ENCODE measurements around the gene GIPC3. TPM values are rescaled to one million over a fixed set of nuclear protein-coding genes. Genes with fewer than 3 reads are reported as not detected.

GIPC3 gene
- total and polyA plus RNA-seq, 9 donors = 0.11 to 3.3 (median 0.35) TPM

DNA sequence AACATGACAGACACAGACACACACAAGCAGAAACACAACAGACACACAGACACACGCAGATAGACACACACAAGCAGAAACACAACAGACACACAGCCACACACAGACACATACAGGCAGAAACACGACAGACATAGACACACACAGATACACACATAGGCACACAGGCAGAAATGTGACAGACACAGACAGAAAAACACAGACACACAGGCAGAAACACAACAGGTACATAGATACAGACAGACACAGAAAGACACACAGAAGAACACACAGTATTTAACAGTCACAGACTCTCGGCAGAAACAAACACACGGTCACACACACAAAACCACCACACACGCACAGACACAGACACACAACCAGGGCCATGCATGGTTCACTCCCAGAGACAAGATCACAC, 20.5 kb downstream of the GIPC3 start:
- Histone ChIP-seq H3K27ac (no peak overlapping the region), H3K9me3 (no peaks in the 10 kb centered on the region), H3K27me3 (no peaks in the 10 kb centered on the region), H3K4me1 (ENCODE audit: insufficient read depth) (peaks cover 9% of the 10 kb centered on the region), H3K4me3 (peak overlapping the region; percentile 54), H3K36me3 (no peaks in the 10 kb centered on the region)
- no peak for TF ChIP-seq POLR2A (IDR thresholded peaks at IDR 0.05)
- DNase-seq = no peak
- 43 to 62% (median 58%) methylated on average over 5 of the region's 5 CpGs for WGBS, 3 donors
- intact Hi-C loops (cut with DNase I) = no loop called here

DNA sequence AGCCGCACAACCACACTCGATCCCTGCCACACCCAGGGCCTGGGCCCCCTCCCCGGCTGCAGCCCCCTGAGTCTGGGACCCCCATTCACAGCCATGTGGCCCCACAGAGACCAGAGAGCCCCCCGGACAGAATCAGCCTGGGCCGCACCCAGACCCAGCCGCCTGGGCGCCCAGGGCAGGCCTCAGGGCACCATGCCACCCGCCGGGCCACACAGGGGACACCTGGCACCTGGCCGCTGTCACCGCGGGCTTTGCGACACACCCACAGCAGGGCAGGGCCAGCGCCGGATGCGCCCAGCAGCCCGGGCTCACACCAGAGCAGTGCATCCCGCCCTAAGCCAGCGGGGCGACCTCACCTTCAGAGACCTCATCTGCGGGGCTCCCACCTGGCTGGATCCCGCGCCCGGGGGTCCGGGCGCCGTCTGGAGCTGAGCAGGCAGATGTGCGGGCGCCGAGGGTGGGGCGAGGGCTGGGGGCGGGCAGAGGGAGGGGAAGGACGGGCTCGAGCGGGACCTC, 21.0 kb downstream of the GIPC3 start:
- 6 to 9% (median 8%) methylated on average over 7 to 35 of the region's 35 CpGs for WGBS, 3 donors
- intact Hi-C loops (cut with DNase I) = no loop called here
- peak overlapping the region in 1 of 2 donors; percentile 53 for H3K27ac ChIP-seq
- H3K36me3 ChIP-seq = no peaks in the 10 kb centered on the region
- H3K27me3 ChIP-seq = no peaks in the 10 kb centered on the region
- TF ChIP-seq CTCF (IDR thresholded peaks at IDR 0.05) (no peak), POLR2A (IDR thresholded peaks at IDR 0.05) (no peak), EP300 (IDR thresholded peaks at IDR 0.05) (no peak)
- H3K9me3 ChIP-seq = no peaks in the 10 kb centered on the region
- H3K4me3 ChIP-seq = peak overlapping the region; percentile 54
- H3K4me1 ChIP-seq (ENCODE audit: insufficient read depth) = peaks cover 9% of the 10 kb centered on the region
- DNase-seq = peak in 3 of 5 donors; percentile 32 to 61 (median 46)

DNA sequence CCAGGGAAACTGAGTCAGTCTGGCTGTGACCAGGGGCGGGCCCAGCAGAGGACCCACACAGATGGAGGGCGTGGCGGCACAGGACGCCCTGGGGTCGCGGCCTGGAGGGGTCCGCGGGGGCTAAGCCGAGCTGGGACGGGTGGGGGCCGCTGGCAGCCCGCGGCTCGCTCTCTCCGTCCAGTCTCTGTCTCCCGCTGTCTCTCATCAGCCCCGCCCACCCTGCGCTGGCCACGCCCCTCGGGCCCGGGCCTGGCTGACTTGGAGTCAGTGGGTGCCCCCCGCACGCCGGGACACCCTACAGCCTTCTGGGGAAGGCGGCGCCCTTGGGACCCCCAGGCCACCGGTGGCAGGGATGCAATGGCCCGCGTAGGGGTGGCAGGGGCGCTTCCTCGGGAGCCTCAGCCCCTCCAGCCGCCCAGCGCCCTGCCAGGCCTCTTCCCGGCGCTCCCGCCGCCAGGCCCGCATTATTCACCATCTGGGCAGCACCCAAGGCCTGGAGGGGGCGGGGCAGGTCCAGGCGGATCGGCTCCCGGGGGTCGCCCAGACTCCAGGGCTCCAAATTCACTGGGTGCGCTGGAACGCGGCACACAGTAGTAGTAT, 21.5 kb downstream of the GIPC3 start, which contains the start of gene TBXA2R:
Gene TBXA2R (minus strand): TSS at position 186 of the 600 bp plus-strand sequence. CDS start 6,241 bp downstream, outside the sequence.
- no peak for TF ChIP-seq POLR2A (IDR thresholded peaks at IDR 0.05)
- TF ChIP-seq EP300 (IDR thresholded peaks at IDR 0.05) = no peak
- peak in 1 of 3 donors; percentile 4 for TF ChIP-seq CTCF (IDR thresholded peaks at IDR 0.05)
- H3K27me3 ChIP-seq = no peaks in the 10 kb centered on the region
- intact Hi-C loops (cut with DNase I) = no loop called here
- H3K36me3 ChIP-seq = no peaks in the 10 kb centered on the region
- DNase-seq = peak; percentile 85 to 91 (median 88)
- peak within 1 kb of the TSS; percentile 21 to 53 for H3K27ac ChIP-seq
- H3K9me3 ChIP-seq = no peaks in the 10 kb centered on the region
- H3K4me1 ChIP-seq (ENCODE audit: insufficient read depth) = peaks cover 9% of the 10 kb centered on the region
- 0 to 2% (median 1%) methylated on average over 29 to 46 of the region's 46 CpGs for WGBS, 3 donors
- peak within 1 kb of the TSS; percentile 54 for H3K4me3 ChIP-seq

DNA sequence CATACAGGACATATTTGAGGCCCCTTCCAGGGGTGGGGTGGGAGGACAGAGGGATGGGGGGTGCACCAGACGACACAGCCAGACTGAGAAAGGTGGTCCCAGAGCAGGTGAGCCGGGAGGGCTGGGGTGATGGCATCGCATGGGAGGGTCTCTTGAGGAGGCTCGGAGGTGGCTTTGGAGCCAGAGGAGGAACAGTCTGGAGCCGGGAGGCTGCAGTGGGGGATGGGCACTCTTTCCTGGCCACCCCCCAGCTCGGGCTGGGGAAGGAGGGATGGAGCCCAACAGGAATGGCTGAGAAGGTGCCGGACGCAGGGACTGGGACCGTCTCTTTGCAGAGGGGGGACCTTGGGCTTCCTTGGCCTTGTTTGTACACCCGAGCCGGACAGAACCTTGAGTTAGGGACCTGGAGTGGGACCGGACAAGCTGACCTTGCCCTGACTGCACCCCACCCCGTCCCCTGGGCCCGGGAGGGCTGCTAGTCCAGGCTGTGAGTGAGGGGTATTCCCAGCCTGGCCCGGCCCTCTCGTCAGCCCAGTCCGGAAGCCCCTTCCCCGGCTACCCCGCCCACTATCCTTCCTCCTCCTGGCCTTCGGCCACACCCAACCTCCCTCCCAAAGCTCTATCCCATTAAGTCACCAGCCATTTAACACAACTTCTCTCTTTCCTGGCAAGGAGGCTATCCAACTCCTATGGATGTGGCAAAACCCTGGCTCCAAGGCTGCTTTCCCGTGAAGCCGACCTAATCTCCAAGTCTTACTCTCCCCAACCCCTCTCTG, 22.2 kb downstream of the GIPC3 start:
- Histone ChIP-seq H3K4me1 (ENCODE audit: insufficient read depth) (peaks cover 9% of the 10 kb centered on the region), H3K36me3 (no peaks in the 10 kb centered on the region), H3K27me3 (no peaks in the 10 kb centered on the region), H3K4me3 (peak overlapping the region; percentile 54), H3K27ac (peak overlapping the region; percentile 21 to 53), H3K9me3 (no peaks in the 10 kb centered on the region)
- WGBS, 3 donors = 13 to 26% (median 19%) methylated on average over 22 of the region's 22 CpGs
- no peak for TF ChIP-seq CTCF (IDR thresholded peaks at IDR 0.05)
- no peak for TF ChIP-seq POLR2A (IDR thresholded peaks at IDR 0.05)
- TF ChIP-seq EP300 (IDR thresholded peaks at IDR 0.05) = no peak
- DNase-seq = peak; percentile 56 to 68 (median 65)
- intact Hi-C loops (cut with DNase I) = no loop called here

Data from ovary (tissue), 9 donors.